Colon (tissue), 2 donors: ENCODE measurements around the gene CPOX.
"Not testable (repeated sequence)": the region's sequence is repeated elsewhere in the genome, so short reads cannot be mapped to it uniquely, and the experiment has no call there.

Experiments used
- FAIRE-seq: peaks from 2 replicates; lab custom pipeline; 2012; peaks lifted over from hg19 to GRCh38; lab: Jason Lieb, UNC
- donor health status: control.
- donor health status: control.

The CPOX gene

GRCh38 chr3:98561727-98562521 lies 31.5 kb downstream of the CPOX start:
- FAIRE-seq, result no peak

GRCh38 chr3:98560911-98561310 lies 32.5 kb downstream of the CPOX start:
- FAIRE-seq, result no peak

- FAIRE-seq, result not testable (repeated sequence)
Observed at GRCh38 chr3:98559769-98560168, 33.6 kb downstream of the CPOX start.

- no peak for FAIRE-seq
Observed at GRCh38 chr3:98558100-98558827, 35.1 kb downstream of the CPOX start.

- FAIRE-seq, result no peak
Observed at GRCh38 chr3:98557324-98558010, 35.9 kb downstream of the CPOX start.

GRCh38 chr3:98556164-98557130 lies 37.0 kb downstream of the CPOX start:
- FAIRE-seq, result no peak

- FAIRE-seq, result no peak
Observed at GRCh38 chr3:98555025-98555379, 38.4 kb downstream of the CPOX start.

- FAIRE-seq, result no peak
Observed at GRCh38 chr3:98554580-98554979, 38.8 kb downstream of the CPOX start.

GRCh38 chr3:98553753-98554152 lies 39.7 kb downstream of the CPOX start:
- FAIRE-seq, result no peak

GRCh38 chr3:98553021-98553563 lies 40.3 kb downstream of the CPOX start:
- FAIRE-seq, result no peak

- no peak for FAIRE-seq
Observed at GRCh38 chr3:98552232-98553020, 41.0 kb downstream of the CPOX start.

GRCh38 chr3:98551754-98552153 lies 41.7 kb downstream of the CPOX start:
- no peak for FAIRE-seq

- no peak for FAIRE-seq
Observed at GRCh38 chr3:98551236-98551635, 42.2 kb downstream of the CPOX start.

GRCh38 chr3:98550833-98551232 lies 42.6 kb downstream of the CPOX start:
- FAIRE-seq, result no peak

GRCh38 chr3:98548544-98548943 lies 44.9 kb downstream of the CPOX start:
- FAIRE-seq, result no peak

GRCh38 chr3:98545940-98546339 lies 47.5 kb downstream of the CPOX start:
- peak; percentile 18 for FAIRE-seq

- FAIRE-seq, result no peak
Observed at GRCh38 chr3:98542623-98543022, 50.8 kb downstream of the CPOX start.

GRCh38 chr3:98541695-98542094 lies 51.7 kb downstream of the CPOX start:
- FAIRE-seq, result no peak

- peak; percentile 86 for FAIRE-seq
Observed at GRCh38 chr3:98540346-98540745, 53.1 kb downstream of the CPOX start.

GRCh38 chr3:98536456-98537017 lies 56.9 kb downstream of the CPOX start:
- no peak for FAIRE-seq
